Activated T-helper 1 cell treated with anti-CD3 and anti-CD28 coated beads, Interleukin-12 subunit alpha, Interleukin-12 subunit beta, Interleukin-2, Interleukin-4 antibody, amounts not matched to agents 30 ng/mL and 10 ng/mL and 1 ng/mL, durations not matched to agents 14 hours and 24 hours and 36 hours (primary cell): ENCODE results near the gene KRT82. TPM values are rescaled to one million over a fixed set of nuclear protein-coding genes. Genes with fewer than 3 reads are reported as not detected.
"Not testable (repeated sequence)": the region's sequence is repeated elsewhere in the genome, so short reads cannot be mapped to it uniquely, and the experiment has no call there.

Source experiments
- DNase-seq: peaks from one replicate; pipeline ENCODE4 v3.0.0; 2021; ENCODE audit warnings: low spot score
- H3K27ac Mint-ChIP-seq: one replicate; pipeline ENCODE4 v1.8.0; 2021; ENCODE audit warnings: mild to moderate bottlenecking, mixed read lengths
- H3K27me3 Mint-ChIP-seq: one replicate; pipeline ENCODE4 v1.8.0; 2022; ENCODE audit warnings: mild to moderate bottlenecking, moderate library complexity, mixed read lengths; ENCODE audit not compliant: insufficient read depth
- H3K36me3 Mint-ChIP-seq: one replicate; pipeline ENCODE4 v1.8.0; 2021; ENCODE audit warnings: low read depth, mixed read lengths
- H3K4me1 Mint-ChIP-seq: one replicate; pipeline ENCODE4 v1.8.0; 2021; ENCODE audit warnings: low read depth, mixed read lengths
- H3K4me3 Mint-ChIP-seq: one replicate; pipeline ENCODE4 v1.8.0; 2021; ENCODE audit warnings: mild to moderate bottlenecking, moderate library complexity, mixed read lengths
- H3K9me3 Mint-ChIP-seq: one replicate; pipeline ENCODE4 v1.8.0; 2021; ENCODE audit warnings: mixed read lengths
- intact Hi-C: fragments of 100-400 bp; cut with micrococcal nuclease; formaldehyde crosslinking; loops from one replicate; pipeline ENCODE4 v1.15.1; 2024
- total RNA-seq: library from RNA; stranded (reverse); gene quantifications from 2 replicates; pipeline ENCODE4 v1.2.3, GENCODE V29; 2022

The KRT82 gene
- total RNA-seq, 1 donor from 2014 or later = not detected

DNA sequence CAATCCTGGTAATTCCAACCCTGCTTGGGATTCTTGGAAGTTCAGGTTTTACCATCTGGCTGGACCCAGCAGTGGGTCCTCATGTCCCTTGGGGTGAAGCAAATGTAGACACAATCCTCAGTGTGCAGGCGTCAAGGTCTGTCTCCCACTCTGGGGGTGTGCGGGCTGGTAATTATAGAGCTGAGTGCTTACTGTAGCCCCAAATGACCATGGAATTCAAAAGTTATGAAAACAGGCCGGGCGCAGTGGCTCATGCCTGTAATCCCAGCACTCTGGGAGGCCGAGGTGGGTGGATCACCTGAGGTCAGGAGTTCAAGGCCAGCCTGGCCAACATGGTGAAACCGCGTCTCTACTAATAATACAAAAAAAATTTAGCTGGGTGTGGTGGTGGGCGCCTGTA, 61.1 kb downstream of the KRT82 start:
- H3K4me1 Mint-ChIP-seq, DNase-seq, H3K36me3 Mint-ChIP-seq, H3K4me3 Mint-ChIP-seq, H3K27ac Mint-ChIP-seq, intact Hi-C loops, H3K9me3 Mint-ChIP-seq: not testable (repeated sequence)
- peaks cover 19% of the 10 kb centered on the region for H3K27me3 Mint-ChIP-seq

DNA sequence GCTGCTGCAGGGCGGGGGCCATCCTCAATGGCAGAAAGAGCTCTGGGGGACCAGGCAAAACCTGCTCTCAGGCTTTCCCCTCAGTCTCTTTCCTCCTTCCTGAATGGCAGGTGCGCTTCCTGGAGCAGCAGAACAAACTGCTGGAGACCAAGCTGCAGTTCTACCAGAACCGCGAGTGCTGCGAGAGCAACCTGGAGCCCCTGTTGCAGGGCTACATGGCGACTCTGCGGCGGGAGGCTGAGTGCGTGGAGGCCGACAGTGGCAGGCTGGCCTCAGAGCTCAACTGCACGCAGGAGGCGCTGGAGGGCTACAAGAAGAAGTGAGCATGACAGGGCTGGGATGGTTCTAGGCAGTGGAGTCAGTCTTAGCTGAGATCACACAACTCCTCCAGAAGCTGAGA, 62.0 kb downstream of the KRT82 start:
- Mint-ChIP-seq H3K4me3 (no peak overlapping the region), H3K27me3 (peaks cover 15% of the 10 kb centered on the region), H3K27ac (no peak overlapping the region), H3K9me3 (no peaks in the 10 kb centered on the region), H3K4me1 (no peaks in the 10 kb centered on the region), H3K36me3 (no peaks in the 10 kb centered on the region)
- DNase-seq = no peak
- intact Hi-C loops = no loop called here

Other genes with a start within 250 kb of the KRT82 start
- not detected in 2 replicates for gene KRT80, start 214.3 kb downstream of the KRT82 start, total RNA-seq
- 15.5 and 21.2 TPM in 2 replicates for gene KRT7, start 173.1 kb downstream of the KRT82 start, total RNA-seq
- 0.73 and 0.93 TPM in 2 replicates for gene KRT86, start 131.7 kb downstream of the KRT82 start, total RNA-seq
- not detected in 2 replicates for gene KRT81, start 114.8 kb downstream of the KRT82 start, total RNA-seq
- gene KRT83, start 84.9 kb downstream of the KRT82 start, total RNA-seq = not detected in 2 replicates
- not detected in 2 replicates for gene KRT85, start 38.9 kb downstream of the KRT82 start, total RNA-seq
- not detected in 2 replicates for gene KRT84, start 20.7 kb downstream of the KRT82 start, total RNA-seq
- gene KRT75, start 28.0 kb upstream of the KRT82 start, total RNA-seq = not detected in 2 replicates
- gene KRT6B, start 45.8 kb upstream of the KRT82 start, total RNA-seq = not detected in 2 replicates
- not detected in 2 replicates for gene KRT6C, start 67.5 kb upstream of the KRT82 start, total RNA-seq
- gene KRT6A, start 86.9 kb upstream of the KRT82 start, total RNA-seq = not detected in 2 replicates
- not detected in 2 replicates for gene KRT5, start 114.1 kb upstream of the KRT82 start, total RNA-seq
- gene KRT71, start 146.8 kb upstream of the KRT82 start, total RNA-seq = not detected in 2 replicates
- not detected in 2 replicates for gene KRT74, start 167.5 kb upstream of the KRT82 start, total RNA-seq
- gene KRT72, start 195.1 kb upstream of the KRT82 start, total RNA-seq = not detected in 2 replicates
- not detected in 2 replicates for gene KRT73, start 212.2 kb upstream of the KRT82 start, total RNA-seq
- gene KRT2, start 245.9 kb upstream of the KRT82 start, total RNA-seq = not detected in 2 replicates